Brain microvascular endothelial cell (primary cell): ENCODE results near the gene CAPN9.

ENCODE experiments used
- DNase-seq: peaks from one replicate; pipeline ENCODE4 v3.0.0-alpha.2; 2020
- H3K27ac ChIP-seq: fragments of 250-450 bp; sonication (Bioruptor Pico); 2 replicates; pipeline ENCODE4 v1.5.1; 2020; ENCODE audit warnings: mild to moderate bottlenecking, moderate library complexity
- H3K27me3 ChIP-seq: fragments of 250-450 bp; sonication (Bioruptor Pico); replicated peaks from 2 replicates; pipeline ENCODE4 v1.5.1; 2020; ENCODE audit warnings: mild to moderate bottlenecking
- H3K36me3 ChIP-seq: fragments of 250-450 bp; sonication (Bioruptor Pico); replicated peaks from 2 replicates; pipeline ENCODE4 v1.5.1; 2020; ENCODE audit warnings: mild to moderate bottlenecking
- H3K4me3 ChIP-seq: 2 replicates; pipeline ENCODE4 v1.5.1; 2011; ENCODE audit warnings: low read depth, mild to moderate bottlenecking, control low read depth, low read length, moderate library complexity
- in situ Hi-C: cut with HindIII; loops from 2 replicates; pipeline ENCODE4 v1.10.0; 2017; ENCODE audit warnings: low sequenced_read_pairs, low pct_ligation_motif_present
- TF ChIP-seq, protein P1 (sequence below): IDR thresholded peaks from 2 replicates; pipeline ENCODE4 v1.5.1; 2011; ENCODE audit warnings: low read depth, mild to moderate bottlenecking, moderate library complexity, low read length, control low read depth, inconsistent platforms; ENCODE audit errors: missing control alignments

The CAPN9 gene

DNA sequence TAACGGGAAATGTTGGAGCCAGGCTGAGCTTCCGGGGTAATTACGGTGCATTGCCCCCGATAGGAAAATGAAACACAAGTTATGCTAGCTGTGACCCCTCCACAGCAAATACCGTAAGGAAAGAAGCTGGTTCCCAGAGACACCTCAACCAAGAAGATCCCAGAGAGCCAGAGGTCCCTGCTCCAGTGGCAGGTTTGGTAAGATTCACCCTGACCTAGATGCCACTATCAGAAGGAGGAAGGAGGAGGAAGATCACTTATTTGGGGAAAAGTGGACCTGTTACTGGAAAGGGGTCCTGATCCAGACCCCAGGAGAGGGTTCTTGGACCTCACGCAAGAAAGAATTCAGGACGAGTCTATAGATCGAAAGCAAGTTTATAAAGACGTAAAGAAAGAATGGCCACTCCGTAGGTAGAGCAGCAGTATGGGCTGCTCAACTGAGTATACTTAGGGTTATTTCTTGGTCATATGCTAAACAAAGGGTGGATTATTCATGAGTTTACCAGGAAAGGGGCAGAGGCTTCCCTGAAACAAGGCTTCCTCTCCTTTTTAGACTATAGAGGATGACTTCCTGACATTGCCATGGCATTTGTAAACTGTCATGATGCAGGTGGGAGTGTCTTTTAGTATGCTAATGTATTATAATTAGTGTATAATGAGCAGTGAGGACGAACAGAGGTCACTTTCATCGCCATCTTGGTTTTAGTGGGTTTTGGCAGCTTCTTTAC, 7.5 kb upstream of the CAPN9 start:
- no peaks in the 10 kb centered on the region for H3K36me3 ChIP-seq
- no peak for DNase-seq
- H3K4me3 ChIP-seq: no peak overlapping the region
- no peak overlapping the region for H3K27ac ChIP-seq
- H3K27me3 ChIP-seq: no peaks in the 10 kb centered on the region
- TF ChIP-seq, protein P1, sequence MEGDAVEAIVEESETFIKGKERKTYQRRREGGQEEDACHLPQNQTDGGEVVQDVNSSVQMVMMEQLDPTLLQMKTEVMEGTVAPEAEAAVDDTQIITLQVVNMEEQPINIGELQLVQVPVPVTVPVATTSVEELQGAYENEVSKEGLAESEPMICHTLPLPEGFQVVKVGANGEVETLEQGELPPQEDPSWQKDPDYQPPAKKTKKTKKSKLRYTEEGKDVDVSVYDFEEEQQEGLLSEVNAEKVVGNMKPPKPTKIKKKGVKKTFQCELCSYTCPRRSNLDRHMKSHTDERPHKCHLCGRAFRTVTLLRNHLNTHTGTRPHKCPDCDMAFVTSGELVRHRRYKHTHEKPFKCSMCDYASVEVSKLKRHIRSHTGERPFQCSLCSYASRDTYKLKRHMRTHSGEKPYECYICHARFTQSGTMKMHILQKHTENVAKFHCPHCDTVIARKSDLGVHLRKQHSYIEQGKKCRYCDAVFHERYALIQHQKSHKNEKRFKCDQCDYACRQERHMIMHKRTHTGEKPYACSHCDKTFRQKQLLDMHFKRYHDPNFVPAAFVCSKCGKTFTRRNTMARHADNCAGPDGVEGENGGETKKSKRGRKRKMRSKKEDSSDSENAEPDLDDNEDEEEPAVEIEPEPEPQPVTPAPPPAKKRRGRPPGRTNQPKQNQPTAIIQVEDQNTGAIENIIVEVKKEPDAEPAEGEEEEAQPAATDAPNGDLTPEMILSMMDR: no peak
- in situ Hi-C loops: no loop called here

DNA sequence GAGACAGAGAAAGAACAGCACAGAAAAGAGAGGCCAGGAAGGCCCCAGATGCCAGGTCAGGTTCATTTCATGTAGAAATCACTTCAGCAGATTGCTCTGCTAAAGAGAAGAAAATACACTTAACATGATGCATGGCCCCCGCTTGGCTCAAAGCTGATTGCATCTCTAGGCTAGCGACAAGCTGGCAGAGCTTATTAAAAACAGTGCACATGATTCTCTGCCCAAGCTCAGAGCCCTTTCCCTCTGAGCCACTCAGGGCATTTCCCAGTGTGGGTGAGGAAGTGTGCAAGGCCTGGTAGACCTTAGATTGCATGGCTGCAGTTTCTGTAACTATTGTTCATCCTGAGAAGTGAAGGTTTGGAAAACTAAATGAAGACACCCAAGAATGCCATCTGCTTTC, 3.3 kb upstream of the CAPN9 start:
- no peak overlapping the region for H3K4me3 ChIP-seq
- in situ Hi-C loops: no loop called here
- H3K27ac ChIP-seq: no peak overlapping the region
- DNase-seq: no peak
- TF ChIP-seq, protein P1: no peak
- no peaks in the 10 kb centered on the region for H3K36me3 ChIP-seq
- H3K27me3 ChIP-seq: no peaks in the 10 kb centered on the region

GRCh38 chr1:230744382-230744781, 2.8 kb upstream of the CAPN9 start:
- TF ChIP-seq, protein P1: no peak
- Histone ChIP-seq H3K36me3 (no peaks in the 10 kb centered on the region), H3K4me3 (no peak overlapping the region), H3K27ac (no peak overlapping the region), H3K27me3 (no peaks in the 10 kb centered on the region)
- in situ Hi-C loops: no loop called here
- DNase-seq: no peak

GRCh38 chr1:230745071-230745470, 2.1 kb upstream of the CAPN9 start:
- H3K36me3 ChIP-seq: no peaks in the 10 kb centered on the region
- H3K4me3 ChIP-seq: no peak overlapping the region
- in situ Hi-C loops: no loop called here
- TF ChIP-seq, protein P1: no peak
- no peak overlapping the region for H3K27ac ChIP-seq
- H3K27me3 ChIP-seq: no peaks in the 10 kb centered on the region
- DNase-seq: no peak

GRCh38 chr1:230746617-230747016, 571 bp upstream of the CAPN9 start:
- DNase-seq: no peak
- H3K27me3 ChIP-seq: no peaks in the 10 kb centered on the region
- H3K4me3 ChIP-seq: no peak overlapping the region
- H3K27ac ChIP-seq: no peak overlapping the region
- TF ChIP-seq, protein P1: no peak
- in situ Hi-C loops: no loop called here
- no peaks in the 10 kb centered on the region for H3K36me3 ChIP-seq
